ENCODE results near the gene ANKRD16.
"Not testable (repeated sequence)": the region's sequence is repeated elsewhere in the genome, so short reads cannot be mapped to it uniquely, and the experiment has no call there.

Gene ANKRD16

GRCh38 chr10:5871596-5871995 lies 18.1 kb downstream of the ANKRD16 start:
- no peak for DNase-seq

- DNase-seq = no peak
Observed at GRCh38 chr10:5869156-5869555, 20.5 kb downstream of the ANKRD16 start.

- DNase-seq = not testable (repeated sequence)
Observed at GRCh38 chr10:5868383-5868782, 21.3 kb downstream of the ANKRD16 start.

- DNase-seq = not testable (repeated sequence)
Observed at GRCh38 chr10:5867091-5867615, 22.5 kb downstream of the ANKRD16 start.

GRCh38 chr10:5866451-5867081 lies 23.1 kb downstream of the ANKRD16 start:
- DNase-seq = not testable (repeated sequence)

- not testable (repeated sequence) for DNase-seq
Observed at GRCh38 chr10:5862981-5863685, 26.6 kb downstream of the ANKRD16 start.

GRCh38 chr10:5862360-5862961 lies 27.2 kb downstream of the ANKRD16 start:
- DNase-seq = no peak

- DNase-seq = no peak
Observed at GRCh38 chr10:5860066-5860465, 29.6 kb downstream of the ANKRD16 start.

- DNase-seq = no peak
Observed at GRCh38 chr10:5858811-5859210, 30.9 kb downstream of the ANKRD16 start.

GRCh38 chr10:5856701-5857004 lies 33.0 kb downstream of the ANKRD16 start:
- no peak for DNase-seq

- DNase-seq = no peak
Observed at GRCh38 chr10:5855979-5856700, 33.6 kb downstream of the ANKRD16 start.

GRCh38 chr10:5854131-5854475 lies 35.6 kb downstream of the ANKRD16 start:
- DNase-seq = no peak

- not testable (repeated sequence) for DNase-seq
Observed at GRCh38 chr10:5846667-5847066, 43.0 kb downstream of the ANKRD16 start.

GRCh38 chr10:5844345-5845055 lies 45.2 kb downstream of the ANKRD16 start:
- no peak for DNase-seq

GRCh38 chr10:5843686-5844344 lies 45.9 kb downstream of the ANKRD16 start:
- no peak for DNase-seq

- DNase-seq = no peak
Observed at GRCh38 chr10:5841965-5842364, 47.7 kb downstream of the ANKRD16 start.

- no peak for DNase-seq
Observed at GRCh38 chr10:5840314-5841307, 49.1 kb downstream of the ANKRD16 start.

- not testable (repeated sequence) for DNase-seq
Observed at GRCh38 chr10:5836181-5836580, 53.5 kb downstream of the ANKRD16 start.

GRCh38 chr10:5835446-5836095 lies 54.1 kb downstream of the ANKRD16 start:
- no peak for DNase-seq

- no peak for DNase-seq
Observed at GRCh38 chr10:5833814-5834213, 55.9 kb downstream of the ANKRD16 start.

All from activated CD4-positive, alpha-beta T cell treated with anti-CD3 and anti-CD28 coated beads, Interleukin-10, Interleukin-2, amounts not matched to agents 100 ng/mL and 50 ng/mL, durations not matched to agents 16 hours and 8 hours (primary cell).